Measurements from ENCODE around the gene RNF227. TPM values are rescaled to one million over a fixed set of nuclear protein-coding genes. Genes with fewer than 3 reads are reported as not detected.
"Not testable (repeated sequence)": the region's sequence is repeated elsewhere in the genome, so short reads cannot be mapped to it uniquely, and the experiment has no call there.

RNF227 gene
- 4.1 and 4.3 TPM in 2 replicates for polyA plus RNA-seq (2014; cell fraction: cytosol; rRNA removed)
- polyA plus RNA-seq (2014; cell fraction: nucleus; rRNA removed): 1.7 and 3.0 TPM in 2 replicates

DNA sequence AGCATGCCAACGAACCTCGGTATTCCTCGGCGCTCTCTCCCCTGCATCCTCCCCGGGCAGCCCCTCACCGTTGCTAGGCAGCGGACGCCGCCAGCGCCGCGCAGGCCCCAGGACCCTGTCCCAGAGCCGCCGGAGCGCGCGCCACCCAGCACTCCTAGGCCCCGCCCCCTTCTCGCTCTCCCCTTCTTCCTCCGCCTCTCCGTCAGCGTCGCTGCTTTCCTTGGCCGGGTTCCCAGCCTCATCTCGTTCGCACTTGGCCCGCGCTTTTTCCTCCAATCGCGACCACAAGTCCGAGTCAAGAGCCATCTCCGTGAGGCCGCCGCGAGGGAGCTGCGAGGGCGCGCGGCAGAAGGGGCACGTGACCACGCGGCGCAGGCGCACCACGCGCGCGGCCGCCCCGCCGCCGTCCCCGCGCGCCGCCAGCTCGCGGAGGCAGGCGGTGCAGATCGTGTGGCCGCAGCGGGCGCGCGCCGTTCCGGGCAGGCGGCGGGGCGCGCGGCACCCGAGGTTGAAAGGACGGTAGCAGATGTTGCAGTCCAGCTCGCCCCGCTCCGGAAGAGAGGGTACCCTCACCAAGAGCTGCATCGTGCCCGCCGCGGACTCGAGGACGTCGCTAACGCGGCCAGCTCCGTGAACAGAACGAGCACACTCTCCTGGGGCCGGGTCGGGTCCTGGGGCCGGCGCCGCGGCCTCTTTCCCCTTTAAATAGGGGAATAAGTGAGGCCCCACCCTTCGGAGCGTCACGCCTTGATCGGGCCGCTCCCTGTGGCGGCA is at the start of gene RNF227:
Gene RNF227, minus strand, starts transcription at position 679 of the 774 bp plus-strand sequence. Its CDS starts 94 bp downstream, at position 585.
- peak; percentile 98 for DNase-seq (ENCODE audit: low spot score)

DNA sequence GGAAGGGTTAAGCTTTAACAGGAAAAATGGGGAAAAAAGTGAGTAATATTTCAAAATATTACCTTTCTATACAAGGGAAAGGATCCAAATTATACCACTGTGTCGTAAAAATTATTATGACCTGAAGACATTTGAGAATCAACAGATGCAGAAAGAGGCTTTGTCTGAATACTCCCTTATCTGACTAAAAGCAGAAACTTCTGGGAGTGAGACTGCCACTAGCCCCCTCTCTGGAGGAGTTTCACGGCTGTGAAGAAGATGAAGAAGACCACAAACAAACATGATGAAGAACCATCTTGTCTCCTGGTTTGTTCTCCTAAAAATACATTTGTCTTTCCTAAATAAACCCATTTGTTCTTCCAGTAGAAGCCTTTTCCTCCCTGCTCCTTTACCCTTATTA is 45.3 kb upstream of the RNF227 start:
- no peak for DNase-seq (ENCODE audit: low spot score)

DNA sequence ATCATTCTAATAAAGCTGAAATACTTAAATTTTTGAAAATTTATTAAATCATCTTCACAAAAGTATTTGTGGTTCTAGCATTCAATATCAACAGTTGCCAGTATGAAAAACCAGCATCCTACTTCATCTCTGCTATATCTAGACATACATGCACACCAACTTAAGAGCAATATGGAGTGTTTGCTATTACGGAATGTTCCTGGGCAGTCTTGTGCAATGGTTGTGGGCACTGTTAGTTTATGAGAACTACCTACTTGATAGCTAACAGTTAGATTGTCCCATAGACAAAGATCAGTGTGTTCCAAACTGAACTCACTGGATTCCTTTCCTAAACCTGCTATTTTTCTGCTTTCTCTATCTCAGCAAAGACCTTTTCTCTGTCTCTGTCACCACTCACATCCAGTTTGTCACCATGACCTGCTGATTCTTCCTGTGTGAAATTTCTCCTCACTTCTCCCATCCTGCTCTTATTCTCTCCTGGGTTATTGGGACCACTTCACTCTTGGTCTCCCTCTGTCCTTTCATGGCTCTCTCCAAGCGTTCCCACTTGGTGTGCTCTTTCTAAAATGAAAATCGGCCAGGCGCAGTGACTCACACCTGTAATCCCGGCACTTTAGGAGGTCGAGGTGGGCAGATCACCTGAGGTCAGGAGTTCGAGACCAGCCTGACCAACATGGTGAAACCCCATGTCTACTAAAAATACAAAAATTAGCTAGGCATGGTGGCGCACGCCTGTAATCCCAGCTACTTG is 43.6 kb upstream of the RNF227 start:
- no peak for DNase-seq (ENCODE audit: low spot score)

DNA sequence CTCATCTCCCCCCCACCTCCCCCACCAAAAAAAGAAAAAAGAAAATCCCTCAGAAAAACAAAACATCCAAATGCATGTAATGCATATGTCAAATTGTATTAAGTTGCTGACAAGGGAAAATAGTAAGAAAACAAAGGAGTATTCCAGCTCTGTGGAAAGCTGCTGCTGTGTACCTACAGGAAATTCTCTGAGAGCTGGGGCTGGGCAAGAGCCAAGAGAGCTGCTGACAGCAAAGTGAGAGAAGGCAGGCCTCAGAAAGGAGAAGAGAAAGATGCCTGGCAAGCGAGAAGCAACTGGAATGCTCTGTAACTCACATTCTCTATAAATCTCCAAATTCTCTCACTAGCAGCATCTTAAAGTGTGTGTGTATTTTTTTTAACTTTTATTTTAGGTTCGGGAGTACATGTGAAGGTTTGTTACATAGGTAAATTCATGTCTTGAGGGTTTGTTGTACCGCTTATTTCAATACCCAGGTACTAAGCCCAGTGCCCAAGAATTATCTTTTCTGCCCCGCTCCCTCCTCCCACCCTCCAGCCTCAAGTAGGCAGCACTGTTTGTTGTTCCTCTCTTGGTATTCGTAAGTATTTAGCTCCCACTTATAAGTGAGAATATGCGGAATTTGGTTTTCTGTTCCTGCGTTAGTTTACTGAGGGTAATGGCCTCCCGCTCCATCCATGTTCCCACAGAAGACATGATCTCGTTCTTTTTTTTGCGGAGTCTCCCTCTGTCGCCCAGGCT is 40.3 kb upstream of the RNF227 start:
- DNase-seq (ENCODE audit: low spot score): peak; percentile 42

DNA sequence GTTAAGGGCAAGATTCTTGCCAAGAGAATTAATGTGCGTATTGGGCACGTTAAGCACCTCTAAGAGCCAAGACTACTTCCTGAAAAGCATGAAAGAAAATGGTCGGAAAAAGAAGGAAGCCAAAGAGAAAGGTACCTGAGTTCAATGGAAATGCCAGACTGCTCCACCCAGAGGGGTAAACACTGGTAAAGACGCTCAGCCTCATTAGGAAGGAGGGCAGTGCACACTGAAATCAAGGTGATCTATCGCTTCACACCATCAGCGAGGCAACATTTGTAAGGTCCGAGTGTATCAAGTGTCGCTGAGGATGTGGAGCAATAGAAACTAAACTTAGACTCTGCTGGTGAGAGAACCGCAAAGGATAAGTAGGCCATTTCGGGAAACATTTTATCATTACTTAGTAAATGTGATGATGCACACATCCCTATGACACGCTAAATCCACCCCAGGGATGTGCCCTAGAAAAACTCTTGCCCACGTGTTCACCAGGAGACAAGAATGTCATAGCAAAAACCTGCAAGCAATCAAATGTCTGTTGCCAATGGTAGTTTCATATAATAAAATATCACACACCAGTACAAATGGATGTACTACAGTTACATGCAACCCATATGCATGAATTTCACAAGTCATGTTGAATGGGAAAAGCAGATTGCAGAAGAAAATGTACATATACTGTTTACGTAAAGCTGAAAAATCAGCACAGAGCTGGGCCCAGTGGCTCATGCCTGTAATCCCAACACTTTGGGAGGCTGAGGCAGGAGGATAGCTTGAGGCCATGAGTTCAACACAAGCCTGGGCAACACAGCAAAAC is 39.5 kb upstream of the RNF227 start:
- DNase-seq (ENCODE audit: low spot score): no peak

DNA sequence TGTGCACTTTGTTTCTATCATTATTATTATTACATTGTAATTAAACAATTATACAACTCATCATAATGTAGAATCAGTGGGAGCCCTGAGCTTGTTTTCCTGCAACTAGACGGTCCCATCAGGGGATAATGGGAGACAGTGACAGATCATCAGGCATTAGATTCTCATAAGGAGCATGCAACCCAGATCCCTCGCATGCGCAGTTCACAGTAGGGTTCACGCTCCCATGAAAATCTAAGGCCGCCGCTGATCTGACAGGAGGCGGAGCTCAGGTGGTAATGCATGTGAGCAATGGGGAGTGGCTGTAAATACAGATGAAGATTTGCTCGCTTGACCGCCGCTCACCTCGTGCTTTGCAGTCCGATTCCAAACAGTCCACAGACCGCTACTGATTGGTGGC is 37.2 kb upstream of the RNF227 start:
- not testable (repeated sequence) for DNase-seq (ENCODE audit: low spot score)

DNA sequence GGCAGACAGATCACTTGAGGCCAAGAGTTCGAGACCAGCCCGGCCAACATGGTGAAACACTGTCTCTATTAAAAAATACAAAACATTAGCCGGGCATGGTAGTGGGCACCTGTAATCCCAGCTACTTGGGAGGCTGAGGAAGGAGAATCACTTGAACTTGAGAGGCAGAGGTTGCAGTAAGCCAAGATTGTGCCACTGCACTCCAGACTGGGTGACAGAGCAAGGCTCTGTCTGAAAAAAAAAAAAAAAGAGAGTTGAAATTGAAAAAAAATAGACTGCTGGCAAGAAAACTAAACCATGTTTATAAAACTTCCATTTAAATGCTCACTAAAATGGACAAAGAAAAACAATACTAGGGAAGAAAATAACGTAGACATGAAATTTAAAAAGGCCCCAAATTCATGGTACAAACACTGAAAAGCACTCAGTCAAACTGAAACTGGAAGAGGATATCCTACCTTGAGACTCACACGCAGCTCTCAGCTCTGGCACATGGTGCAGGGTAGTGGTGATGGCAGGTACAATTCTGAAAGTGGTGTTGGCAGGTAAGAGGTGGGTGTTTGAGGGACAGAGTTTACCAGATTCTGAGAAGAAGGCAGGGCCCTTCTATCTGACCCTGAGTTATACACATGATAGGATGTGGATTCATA is 35.2 kb upstream of the RNF227 start:
- no peak for DNase-seq (ENCODE audit: low spot score)

DNA sequence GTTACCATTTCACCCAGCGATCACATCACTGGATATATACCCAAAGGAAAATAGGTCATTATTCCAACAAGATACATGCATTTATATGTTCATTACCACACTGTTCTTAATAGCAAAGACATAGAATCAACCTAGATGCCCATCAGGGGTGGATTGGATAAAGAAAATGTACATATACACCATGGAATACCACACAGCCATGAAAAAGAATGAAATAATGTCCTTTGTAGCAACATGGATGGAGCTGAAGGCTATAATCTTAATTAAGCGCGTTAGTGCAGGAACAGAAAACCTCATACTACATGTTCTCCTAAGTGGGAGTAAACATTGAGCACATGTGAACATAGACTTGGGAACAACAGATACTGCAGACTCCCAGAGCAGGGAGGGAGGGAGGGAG is 34.5 kb upstream of the RNF227 start:
- DNase-seq (ENCODE audit: low spot score): no peak

DNA sequence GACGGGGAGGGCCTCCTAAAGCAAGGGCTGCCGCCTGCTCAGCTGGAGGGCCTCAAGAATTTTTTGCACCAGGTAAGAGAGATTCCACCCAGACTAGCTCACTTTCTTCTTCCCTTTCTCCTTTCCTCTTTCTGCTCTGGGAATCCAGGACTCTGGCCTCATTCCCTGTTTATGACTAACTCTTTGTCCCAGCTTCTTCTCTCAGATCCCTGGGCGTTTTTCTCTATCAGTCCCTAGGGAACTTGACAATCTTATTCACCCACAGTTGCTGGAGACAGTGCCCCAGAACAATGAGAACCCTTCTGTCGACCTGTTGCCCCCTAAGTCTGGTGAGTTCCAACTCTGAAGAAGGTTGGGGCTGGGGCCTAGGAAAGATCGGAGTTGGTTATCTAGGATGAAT is 31.6 kb upstream of the RNF227 start:
- no peak for DNase-seq (ENCODE audit: low spot score)

DNA sequence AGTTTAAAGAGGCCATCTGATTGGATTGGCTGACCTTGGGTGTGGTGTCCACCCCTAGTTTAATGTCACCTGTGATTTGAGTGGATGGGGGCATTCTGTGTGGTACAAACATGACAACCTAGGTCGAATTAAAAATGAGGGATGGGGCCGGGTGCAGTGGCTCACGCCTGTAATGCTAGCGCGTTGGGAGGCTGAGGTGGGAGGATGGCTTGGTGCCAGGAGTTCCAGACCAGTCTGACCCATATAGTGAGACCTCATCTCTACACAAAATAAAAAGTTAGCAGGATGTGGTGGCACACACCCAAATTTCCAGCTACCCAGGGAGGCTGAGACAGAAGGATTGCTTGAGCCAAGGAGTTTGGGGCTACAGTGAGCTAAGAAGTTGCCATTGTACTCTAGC is 30.4 kb upstream of the RNF227 start:
- DNase-seq (ENCODE audit: low spot score): no peak

DNA sequence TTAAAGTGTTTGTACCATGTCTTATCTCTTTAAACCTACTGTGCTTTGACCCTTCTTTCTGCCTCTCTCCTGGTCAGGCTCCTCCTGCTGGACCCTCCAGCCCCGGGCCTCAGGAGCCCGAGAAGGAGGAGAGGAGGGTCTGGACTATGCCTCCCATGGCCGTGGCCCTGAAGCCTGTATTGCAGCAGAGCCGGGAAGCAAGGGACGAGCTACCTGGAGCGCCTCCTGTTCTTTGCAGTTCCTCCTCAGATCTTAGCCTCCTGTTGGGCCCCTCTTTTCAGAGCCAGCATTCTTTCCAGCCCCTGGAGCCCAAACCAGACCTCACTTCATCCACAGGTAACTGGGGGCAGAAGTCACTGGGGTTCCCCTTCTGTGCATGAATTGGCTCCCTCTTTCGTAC is 29.6 kb upstream of the RNF227 start:
- DNase-seq (ENCODE audit: low spot score): no peak

DNA sequence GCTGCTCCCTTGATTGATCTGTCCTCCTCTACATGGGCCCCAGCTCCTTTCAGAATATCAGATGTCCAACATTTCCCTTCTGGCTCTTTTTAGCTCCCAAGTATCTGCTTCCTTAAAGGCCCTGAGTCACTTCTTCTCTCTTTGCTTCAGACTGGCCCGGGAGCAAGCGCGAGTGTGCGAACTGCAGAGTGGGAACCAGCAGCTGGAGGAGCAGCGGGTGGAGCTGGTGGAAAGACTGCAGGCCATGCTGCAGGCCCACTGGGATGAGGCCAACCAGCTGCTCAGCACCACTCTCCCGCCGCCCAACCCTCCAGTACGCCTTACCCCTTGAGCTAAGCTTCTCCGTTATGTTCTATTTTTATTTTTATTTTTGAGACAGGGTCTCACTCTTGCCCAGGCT is 28.2 kb upstream of the RNF227 start:
- no peak for DNase-seq (ENCODE audit: low spot score)

DNA sequence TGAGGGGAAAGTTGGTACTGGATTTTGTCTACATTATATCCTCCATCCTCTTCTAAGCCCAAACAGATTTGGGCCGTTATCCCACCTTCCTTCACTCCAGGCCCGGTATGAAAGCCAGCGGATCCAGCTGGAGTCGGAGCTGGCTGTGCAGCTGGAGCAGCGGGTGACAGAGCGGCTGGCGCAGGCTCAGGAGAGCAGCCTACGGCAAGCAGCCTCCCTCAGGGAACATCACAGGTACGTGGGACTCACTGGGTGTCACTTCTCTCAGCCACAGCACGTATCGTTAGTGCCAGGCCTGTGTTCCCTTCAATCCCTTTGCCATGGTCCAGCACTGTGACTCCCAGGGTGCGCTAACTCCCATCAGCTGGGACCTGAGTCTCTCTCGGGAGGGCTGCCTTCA is 27.2 kb upstream of the RNF227 start:
- no peak for DNase-seq (ENCODE audit: low spot score)

DNA sequence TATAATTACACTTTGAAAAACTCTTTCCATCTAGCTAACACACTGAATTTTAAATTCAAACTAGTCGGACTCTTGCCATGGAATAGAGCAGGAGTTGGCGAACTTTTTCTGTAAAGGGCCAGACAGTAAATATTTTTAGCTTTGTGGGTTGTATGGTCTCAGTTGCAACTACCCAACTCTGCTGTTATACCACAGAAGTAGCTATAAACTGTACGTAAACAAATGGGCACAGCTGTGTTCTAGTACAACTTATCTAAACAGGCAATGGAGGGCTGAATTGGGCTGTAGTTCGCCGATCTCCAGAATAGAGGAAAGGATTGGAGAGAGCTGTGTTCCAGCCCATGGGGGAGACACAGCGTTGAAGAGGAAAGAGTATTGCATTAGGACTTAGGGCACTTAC is 24.7 kb upstream of the RNF227 start:
- no peak for DNase-seq (ENCODE audit: low spot score)

DNA sequence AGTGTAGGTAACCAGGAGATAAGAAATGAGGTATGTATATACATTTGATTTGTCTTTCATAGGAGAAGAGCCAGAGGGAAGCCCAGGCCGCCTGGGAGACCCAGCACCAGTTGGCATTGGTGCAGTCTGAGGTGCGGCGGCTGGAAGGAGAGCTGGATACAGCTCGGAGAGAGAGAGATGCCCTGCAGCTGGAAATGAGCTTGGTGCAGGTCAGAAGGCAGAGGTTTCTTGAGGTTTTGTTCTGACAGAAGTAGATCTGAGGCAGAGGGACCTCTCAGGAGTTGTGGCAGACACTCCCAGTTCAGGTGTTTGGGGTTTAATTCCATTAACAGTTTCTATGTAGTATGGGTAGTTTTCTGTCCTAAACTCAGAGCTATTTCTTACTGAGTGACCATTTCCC is 23.9 kb upstream of the RNF227 start:
- DNase-seq (ENCODE audit: low spot score): no peak

DNA sequence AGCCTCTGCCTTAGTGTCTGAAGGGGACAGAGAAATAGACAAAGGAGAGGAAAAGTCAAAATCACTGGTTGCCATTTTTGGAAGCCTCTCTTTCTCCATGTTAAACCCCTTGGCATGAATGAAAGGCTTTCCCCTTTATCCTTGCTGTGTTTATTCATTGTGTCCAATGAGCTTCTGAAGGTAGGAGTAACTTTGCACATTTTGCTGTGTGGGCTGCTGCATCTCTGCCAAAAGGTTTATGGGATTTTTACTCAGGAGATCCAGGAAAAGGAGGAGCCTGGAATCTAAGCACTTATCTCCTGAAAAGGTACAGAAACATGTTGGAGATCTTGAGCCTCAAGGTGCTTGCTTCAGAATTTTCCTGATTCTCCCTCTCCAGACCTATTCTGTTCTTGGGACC is 19.8 kb upstream of the RNF227 start:
- DNase-seq (ENCODE audit: low spot score): no peak

DNA sequence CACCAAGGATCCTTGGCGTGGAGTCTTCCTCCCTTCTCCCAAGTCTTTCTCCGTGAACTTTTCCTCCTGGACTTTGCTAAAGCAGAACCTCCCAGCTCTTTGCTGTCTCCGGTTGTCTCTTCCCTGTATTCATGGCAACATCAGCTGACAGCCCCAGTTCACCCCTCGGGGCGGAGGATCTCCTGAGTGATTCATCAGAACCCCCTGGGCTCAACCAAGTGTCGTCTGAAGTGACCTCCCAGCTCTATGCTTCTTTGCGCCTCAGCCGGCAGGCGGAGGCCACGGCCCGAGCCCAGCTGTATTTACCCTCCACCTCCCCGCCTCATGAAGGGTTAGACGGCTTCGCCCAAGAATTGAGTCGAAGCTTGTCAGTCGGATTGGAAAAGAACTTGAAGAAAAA is 16.9 kb upstream of the RNF227 start:
- DNase-seq (ENCODE audit: low spot score): peak; percentile 44

DNA sequence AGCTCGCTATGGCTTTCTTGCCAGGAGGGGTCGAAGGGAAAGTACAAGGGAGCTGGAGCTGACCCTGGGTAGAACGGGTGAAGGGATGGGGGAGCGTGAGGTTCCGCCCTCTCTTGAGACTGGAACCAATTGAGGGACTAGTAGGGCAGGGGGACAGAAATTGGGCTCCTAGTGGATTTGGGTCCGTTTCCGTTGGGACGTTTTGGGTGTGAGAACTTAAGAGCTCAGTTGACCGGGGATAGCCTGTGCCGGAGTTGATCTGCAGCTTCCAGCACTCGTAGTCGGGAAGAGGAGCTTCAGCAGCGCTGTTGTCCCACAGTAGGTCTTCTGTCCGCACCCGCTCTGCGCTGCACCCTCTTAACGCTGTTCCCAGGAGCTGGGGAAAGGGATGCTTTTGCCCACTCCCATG is 16.4 kb upstream of the RNF227 start:
- DNase-seq (ENCODE audit: low spot score): peak; percentile 32

DNA sequence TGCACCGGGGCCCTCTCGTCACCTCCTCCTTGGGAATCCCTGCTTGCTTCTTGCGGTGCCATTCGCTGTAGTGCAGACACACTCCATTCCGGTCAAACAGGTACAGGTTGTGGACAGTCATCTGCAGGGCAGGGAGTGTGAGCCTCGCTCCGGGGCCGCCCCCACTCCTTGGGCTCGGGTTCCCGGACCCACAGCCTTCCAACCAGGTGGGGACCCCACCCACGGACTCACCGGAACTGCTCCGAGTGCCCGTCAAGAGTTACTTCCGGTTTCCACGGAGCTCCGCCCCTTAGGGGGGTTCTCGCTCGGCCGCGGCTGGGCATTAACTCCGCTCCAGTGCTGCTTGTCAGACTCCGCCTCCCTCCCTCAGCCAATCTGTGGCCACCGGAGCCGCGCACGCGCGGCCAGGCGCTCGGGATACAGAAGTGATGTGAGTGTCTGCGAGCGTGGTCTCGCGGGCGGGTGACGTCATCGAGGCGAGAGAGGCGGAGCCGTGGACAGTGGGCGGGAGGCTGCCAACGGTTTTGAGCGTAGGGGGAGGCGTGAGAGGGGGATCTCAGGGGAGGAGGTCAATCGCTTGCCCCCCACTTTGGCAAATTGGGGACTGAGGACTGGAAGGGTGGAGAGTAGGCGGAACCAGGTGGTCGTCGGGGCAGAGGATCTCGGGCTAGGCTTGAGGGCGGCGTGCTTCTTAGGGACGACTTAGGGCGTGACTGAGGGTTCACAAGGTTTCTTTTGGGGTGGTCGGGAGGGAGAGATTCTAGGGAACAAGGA is 15.8 kb upstream of the RNF227 start, which contains the start of the genes CNTROB and TRAPPC1:
Gene CNTROB, plus strand, starts transcription at position 498 of the 774 bp plus-strand sequence. CDS start 874 bp downstream, outside the sequence.
Gene TRAPPC1, minus strand, starts transcription at position 238 of the 774 bp plus-strand sequence. Its CDS starts 117 bp downstream, at position 121.
- DNase-seq (ENCODE audit: low spot score): peak; percentile 99
